Activated T-cell treated with anti-CD3 and anti-CD28 coated beads, Interleukin-2, amount 50 U/mL, for 72 hours (primary cell): ENCODE results near the gene EIF4EBP3. TPM values are rescaled to one million over a fixed set of nuclear protein-coding genes. Genes with fewer than 3 reads are reported as not detected.

Experiments
- ATAC-seq, 2 donors: fragments of 150-1000 bp; cut with Tn5 transposase; replicated peaks in 1 of 2; 2 replicates each; pipeline ENCODE4 v1.10.0; 2021; ENCODE audit warnings: moderate library complexity in 2 of 2, mild to moderate bottlenecking in 1 of 2
- DNase-seq, 2 donors: peaks; one replicate each; pipeline ENCODE4 v3.0.0; 2021 to 2022; ENCODE audit warnings: mixed read lengths in 1 of 2
- H3K27ac Mint-ChIP-seq: one replicate; pipeline ENCODE4 v1.8.0; 2022; ENCODE audit warnings: mild to moderate bottlenecking, moderate library complexity, mixed read lengths
- H3K27me3 Mint-ChIP-seq: one replicate; pipeline ENCODE4 v1.8.0; 2022; ENCODE audit warnings: low read depth, mixed read lengths
- H3K36me3 Mint-ChIP-seq, 2 donors: one replicate each; pipeline ENCODE4 v1.8.0; 2022; ENCODE audit warnings: mixed read lengths in 2 of 2, mild to moderate bottlenecking in 1 of 2; ENCODE audit not compliant: insufficient read depth in 2 of 2
- H3K4me1 Mint-ChIP-seq: one replicate; pipeline ENCODE4 v1.8.0; 2022; ENCODE audit warnings: low read depth, mixed read lengths
- H3K4me3 Mint-ChIP-seq, 2 donors: one replicate each; pipeline ENCODE4 v1.8.0; 2022; ENCODE audit warnings: mild to moderate bottlenecking in 2 of 2, mixed read lengths in 2 of 2, moderate library complexity in 2 of 2
- H3K9me3 Mint-ChIP-seq, 2 donors: one replicate each; pipeline ENCODE4 v1.8.0; 2022; ENCODE audit warnings: mixed read lengths in 2 of 2
- total RNA-seq, 2 donors: library from RNA; stranded (reverse); gene quantifications; one replicate each; pipeline ENCODE4 v1.2.3, GENCODE V29; 2022

EIF4EBP3 gene
- total RNA-seq, 2 donors from 2014 or later, result 14.4 to 16.8 TPM

DNA sequence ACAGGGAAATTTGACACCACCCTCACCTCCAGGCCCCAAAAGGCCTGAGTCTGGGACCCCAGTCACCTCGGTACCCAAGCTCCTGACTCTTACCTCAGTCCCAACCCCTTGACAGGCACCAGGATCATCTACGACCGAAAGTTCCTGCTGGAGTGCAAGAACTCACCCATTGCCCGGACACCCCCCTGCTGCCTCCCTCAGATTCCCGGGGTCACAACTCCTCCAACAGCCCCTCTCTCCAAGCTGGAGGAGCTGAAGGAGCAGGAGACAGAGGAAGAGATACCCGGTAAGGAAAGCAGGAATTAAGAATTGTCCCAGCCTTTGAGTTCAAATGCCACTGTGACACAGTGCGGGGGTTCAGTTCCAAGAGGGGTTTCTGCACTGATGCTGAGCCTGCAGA lies 1.3 kb downstream of the EIF4EBP3 start:
- no peaks in the 10 kb centered on the region for H3K9me3 Mint-ChIP-seq
- no peaks in the 10 kb centered on the region for H3K27me3 Mint-ChIP-seq
- H3K4me1 Mint-ChIP-seq, result peaks cover 66% of the 10 kb centered on the region
- peak overlapping the region; percentile 88 to 94 for H3K4me3 Mint-ChIP-seq
- DNase-seq (no peak), ATAC-seq (no peak)
- peak overlapping the region; percentile 96 for H3K27ac Mint-ChIP-seq
- peaks cover 17 to 32% of the 10 kb centered on the region in 2 donors for H3K36me3 Mint-ChIP-seq

DNA sequence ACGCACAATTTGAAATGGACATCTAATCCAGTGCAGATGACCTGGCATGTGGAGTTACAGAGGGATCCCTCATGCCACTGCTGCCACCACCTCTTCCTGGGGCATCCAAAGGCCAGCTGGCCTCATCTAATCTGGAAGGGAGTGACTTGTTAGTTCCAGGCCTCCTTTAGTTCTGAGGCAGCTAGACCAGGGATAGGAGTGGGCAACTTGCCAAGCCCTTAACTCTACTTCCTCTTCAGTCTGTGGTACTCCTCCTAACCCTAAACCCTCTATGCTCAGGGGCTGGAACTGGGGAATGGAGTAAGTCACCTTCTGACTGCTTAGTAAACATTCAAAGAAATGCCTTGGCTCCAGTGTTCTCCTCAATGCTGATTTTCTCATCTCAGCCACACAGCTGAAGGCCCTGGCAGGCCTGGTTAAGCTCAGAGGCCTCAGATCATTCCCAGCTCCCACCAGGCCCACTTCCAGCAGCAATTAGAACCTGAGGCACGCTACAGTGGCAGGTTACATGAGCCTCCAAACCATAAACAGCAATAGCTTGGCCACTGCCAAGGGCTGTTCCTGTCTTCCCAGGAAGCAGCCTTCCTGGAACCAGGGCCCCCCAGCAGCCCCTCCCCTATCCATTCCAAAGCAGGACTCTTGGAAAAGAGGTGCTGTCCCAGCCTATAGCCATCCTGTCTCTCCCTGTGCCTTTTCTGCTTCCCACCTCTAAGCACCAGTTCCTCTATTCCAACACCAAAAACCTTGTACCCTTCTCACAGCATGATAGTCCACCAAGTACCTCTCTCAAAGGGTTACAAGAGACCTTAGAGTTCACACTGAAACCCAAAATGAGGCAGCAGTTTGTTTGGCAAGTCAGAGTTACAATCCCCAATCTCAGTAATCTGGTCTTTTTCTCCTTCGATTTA lies 2.0 kb downstream of the EIF4EBP3 start:
- Mint-ChIP-seq H3K9me3 (no peaks in the 10 kb centered on the region), H3K4me1 (peaks cover 73% of the 10 kb centered on the region), H3K36me3 (peaks cover 18 to 31% of the 10 kb centered on the region in 2 donors), H3K27me3 (no peaks in the 10 kb centered on the region), H3K27ac (peak overlapping the region; percentile 53), H3K4me3 (peak overlapping the region; percentile 88 to 94)
- DNase-seq (no peak), ATAC-seq (no peak)

DNA sequence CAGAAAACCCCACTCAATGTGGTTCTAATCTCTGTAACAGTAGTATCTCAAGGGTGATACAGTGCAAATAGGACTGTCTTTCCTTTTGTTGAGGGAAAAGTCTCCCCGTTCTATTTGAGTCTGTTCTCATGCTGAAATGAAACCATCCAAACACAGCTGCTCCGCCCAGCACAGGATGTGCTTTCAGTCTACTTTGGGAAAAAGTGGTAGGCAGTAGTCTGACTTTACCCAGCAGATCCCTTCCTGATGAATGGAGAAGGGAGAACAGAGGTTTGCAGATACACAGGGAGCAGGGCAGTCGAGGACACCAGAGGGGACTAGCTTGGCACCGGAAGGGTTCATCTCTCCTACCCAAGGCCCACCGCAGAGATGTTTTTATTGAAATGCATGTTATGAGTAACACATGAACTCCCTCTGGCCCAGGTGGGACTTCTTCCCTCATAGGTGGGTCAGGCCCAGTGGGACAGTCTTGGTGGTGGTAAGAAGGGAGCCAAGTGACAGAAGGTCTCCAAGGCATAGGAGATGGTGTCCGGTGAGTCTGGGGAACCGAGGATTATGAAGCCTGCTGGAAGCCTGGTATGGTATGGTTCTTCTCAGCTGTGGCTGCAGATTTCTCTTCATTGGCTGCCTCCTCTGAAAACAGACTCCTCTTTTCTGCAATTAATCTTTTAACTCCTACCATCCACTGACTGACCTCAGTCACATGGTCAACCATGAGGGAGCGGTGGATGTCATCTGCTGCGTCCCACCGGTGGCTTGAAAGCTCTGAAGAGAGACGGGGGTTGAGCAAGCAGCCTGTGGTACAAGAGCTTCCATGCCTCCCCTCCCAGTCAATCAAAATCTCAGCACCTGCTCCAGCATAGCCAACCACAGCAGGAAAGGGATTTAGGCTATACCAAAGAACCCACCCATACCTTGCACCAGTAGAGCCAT lies 3.0 kb downstream of the EIF4EBP3 start:
- DNase-seq, result no peak
- Mint-ChIP-seq H3K36me3 (peaks cover 17 to 29% of the 10 kb centered on the region in 2 donors), H3K4me3 (peak overlapping the region in 1 of 2 donors; percentile 0), H3K27ac (peak overlapping the region; percentile 27), H3K9me3 (no peaks in the 10 kb centered on the region), H3K27me3 (no peaks in the 10 kb centered on the region), H3K4me1 (peaks cover 82% of the 10 kb centered on the region)
- ATAC-seq, result no peak

DNA sequence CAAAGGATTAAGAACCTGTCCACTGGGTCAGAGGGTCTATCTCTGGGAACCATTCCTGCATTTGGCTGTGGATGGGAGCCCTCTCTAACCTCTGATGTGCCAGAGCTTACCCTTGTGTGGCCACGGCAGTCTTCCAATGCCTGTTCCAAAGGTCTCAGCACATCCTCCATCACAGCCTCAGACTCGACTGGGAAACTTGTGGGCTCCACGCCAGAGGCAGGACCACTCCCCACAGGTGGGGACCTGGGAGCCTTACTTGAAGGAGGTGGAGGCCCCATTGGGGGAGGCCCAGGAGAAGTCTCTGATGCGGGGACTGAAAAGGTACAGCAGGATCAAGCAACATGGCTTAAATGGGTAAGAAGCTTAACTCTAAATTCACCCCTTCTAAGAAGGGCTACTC lies 4.4 kb downstream of the EIF4EBP3 start:
- ATAC-seq, result no peak
- no peaks in the 10 kb centered on the region for H3K27me3 Mint-ChIP-seq
- H3K4me1 Mint-ChIP-seq, result peaks cover 90% of the 10 kb centered on the region
- H3K4me3 Mint-ChIP-seq, result peak overlapping the region in 1 of 2 donors; percentile 9
- peaks cover 22 to 29% of the 10 kb centered on the region in 2 donors for H3K36me3 Mint-ChIP-seq
- peak overlapping the region; percentile 89 for H3K27ac Mint-ChIP-seq
- H3K9me3 Mint-ChIP-seq, result no peaks in the 10 kb centered on the region
- DNase-seq, result no peak

DNA sequence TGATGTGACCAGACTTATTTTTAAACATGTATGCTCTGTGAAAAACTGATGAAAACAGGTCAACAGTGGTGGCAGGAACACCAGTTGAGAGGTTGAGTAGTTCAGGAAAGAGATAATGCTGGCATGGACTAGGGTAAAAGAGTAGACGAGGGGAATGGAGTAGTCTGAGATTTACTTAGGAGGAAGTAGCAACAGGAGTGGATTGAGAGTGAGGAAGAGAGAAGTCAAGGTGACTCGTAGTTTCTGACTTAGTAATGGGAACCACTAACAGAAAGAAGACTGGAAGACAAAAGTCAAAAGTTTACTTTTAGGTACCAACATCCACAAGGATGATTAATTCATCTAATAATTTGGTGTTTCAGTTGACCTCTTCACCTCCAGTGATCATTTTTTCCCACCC lies 6.2 kb downstream of the EIF4EBP3 start:
- Mint-ChIP-seq H3K4me1 (peaks cover 85% of the 10 kb centered on the region), H3K36me3 (peaks cover 22 to 29% of the 10 kb centered on the region in 2 donors)
- ATAC-seq, result peak; percentile 39 to 43

DNA sequence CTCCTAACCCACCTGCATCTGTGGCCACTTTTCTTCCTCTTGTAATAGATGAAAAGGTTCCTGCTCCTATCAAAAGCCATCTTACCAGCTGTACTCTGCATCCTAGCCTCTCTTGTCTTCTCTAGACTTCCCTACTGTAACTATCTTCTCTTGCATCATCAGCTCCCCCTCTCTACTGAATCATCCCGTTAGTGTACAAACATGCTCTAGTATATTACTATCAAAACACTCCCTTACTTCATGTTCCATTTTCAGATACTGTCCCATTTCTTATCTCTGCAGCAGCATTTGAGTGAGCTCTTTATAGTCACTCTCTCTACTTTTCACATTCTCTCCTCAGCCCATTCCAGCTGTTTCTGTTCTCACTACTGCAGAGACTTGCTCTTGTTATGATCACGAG lies 7.0 kb downstream of the EIF4EBP3 start:
- DNase-seq (no peak), ATAC-seq (peak in 1 of 2 donors; percentile 17)
- H3K27me3 Mint-ChIP-seq, result no peaks in the 10 kb centered on the region
- H3K27ac Mint-ChIP-seq, result peak overlapping the region; percentile 95
- H3K4me1 Mint-ChIP-seq, result peaks cover 78% of the 10 kb centered on the region
- peak overlapping the region; percentile 88 to 91 for H3K4me3 Mint-ChIP-seq
- no peaks in the 10 kb centered on the region for H3K9me3 Mint-ChIP-seq
- H3K36me3 Mint-ChIP-seq, result peaks cover 21 to 27% of the 10 kb centered on the region in 2 donors

More for the DNA sequence above, 6.2 kb downstream of the EIF4EBP3 start:
- Mint-ChIP-seq H3K4me3 (peak overlapping the region; percentile 88 to 91), H3K27me3 (no peaks in the 10 kb centered on the region), H3K27ac (peak overlapping the region; percentile 95), H3K9me3 (no peaks in the 10 kb centered on the region)
- DNase-seq, result no peak

DNA sequence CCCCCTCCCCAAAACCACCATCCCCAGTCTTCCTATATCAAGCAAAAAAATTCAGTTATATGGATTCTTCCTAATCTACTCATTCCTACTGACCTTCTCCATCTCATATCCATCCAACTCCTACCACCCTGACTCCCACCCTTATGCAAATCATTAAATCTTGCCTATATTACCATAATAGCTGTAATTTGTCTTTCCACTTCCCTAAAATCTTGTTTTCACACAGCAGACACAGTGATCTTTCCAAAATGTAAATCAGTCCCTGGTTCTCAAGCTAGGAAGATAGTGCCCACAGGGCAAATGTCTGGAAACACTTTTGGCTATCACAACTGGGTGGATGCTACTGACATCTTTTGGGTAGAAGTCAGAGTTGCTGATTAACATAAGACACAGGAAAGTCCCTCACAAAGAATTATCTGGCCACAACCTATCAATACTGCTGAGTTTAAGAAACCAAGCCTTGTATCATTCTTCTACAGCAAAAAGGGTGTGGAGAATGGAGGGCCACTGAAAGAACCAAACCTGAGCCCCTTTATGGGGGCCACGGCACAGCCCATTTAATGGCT lies 8.4 kb downstream of the EIF4EBP3 start:
- Mint-ChIP-seq H3K27me3 (no peaks in the 10 kb centered on the region), H3K36me3 (peaks cover 18 to 19% of the 10 kb centered on the region in 2 donors), H3K4me1 (peaks cover 65% of the 10 kb centered on the region), H3K4me3 (peak overlapping the region; percentile 88 to 91), H3K27ac (peak overlapping the region; percentile 95), H3K9me3 (no peaks in the 10 kb centered on the region)
- ATAC-seq (no peak), DNase-seq (no peak)

DNA sequence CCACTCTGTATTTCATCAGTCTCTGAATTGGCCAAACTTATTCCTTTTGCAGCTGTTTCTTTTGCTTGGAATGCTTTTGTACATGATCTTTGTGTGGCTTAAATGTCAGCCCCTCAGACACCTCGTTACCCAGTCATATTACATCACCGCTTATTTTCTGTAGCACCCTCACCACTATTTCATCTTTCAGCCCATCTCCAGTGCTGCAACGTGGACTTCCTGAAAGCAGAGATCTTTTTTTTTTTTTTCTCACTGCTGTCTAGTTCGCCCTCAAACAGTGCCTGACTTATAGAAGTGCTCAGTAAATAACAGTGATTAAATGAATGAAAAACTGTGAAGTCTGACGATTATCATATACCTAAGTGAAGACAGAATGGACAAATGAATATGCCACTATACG lies 9.0 kb downstream of the EIF4EBP3 start:
- no peak for ATAC-seq
- Mint-ChIP-seq H3K27me3 (no peaks in the 10 kb centered on the region), H3K36me3 (peaks cover 14 to 18% of the 10 kb centered on the region in 2 donors), H3K4me3 (peak overlapping the region; percentile 88 to 91), H3K9me3 (no peaks in the 10 kb centered on the region), H3K27ac (peak overlapping the region; percentile 95), H3K4me1 (peaks cover 59% of the 10 kb centered on the region)
- DNase-seq, result no peak

DNA sequence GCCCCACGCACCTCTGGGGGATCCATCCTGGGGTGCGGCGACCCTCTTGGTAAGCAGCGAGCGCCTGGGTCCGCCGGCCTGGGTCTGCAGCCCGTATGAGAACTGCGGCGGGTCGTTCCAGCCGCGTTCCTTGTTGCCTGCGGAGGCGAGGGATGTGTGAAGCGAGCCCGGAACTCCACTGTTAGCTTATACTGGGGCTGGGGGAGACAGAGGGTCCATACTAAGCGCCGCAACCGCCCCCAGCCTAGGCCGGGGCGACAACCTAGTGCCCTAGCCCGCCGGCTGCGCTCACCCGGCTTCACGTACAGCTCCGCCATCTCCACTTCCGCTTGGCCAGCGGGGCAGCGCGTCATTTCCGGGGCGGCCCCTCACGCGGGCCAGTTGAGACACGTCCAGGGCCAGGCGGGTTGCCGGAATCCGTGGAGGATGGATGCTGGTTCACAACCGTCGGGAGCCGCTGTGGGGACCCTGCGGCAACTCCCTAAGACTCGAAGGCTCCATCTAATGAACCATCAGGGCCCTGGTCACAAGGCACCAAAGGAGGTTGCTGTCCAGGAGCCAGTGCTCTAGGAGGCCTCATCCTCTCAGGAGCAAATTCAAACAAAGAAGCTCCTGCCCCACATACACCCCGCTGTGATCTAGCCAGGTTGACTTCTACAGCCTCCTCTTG lies 9.8 kb downstream of the EIF4EBP3 start, which contains the start of gene SRA1:
Gene SRA1 (minus strand): TSS at position 338 of the 670 bp plus-strand sequence. CDS start 21 bp downstream, at position 317.
- H3K9me3 Mint-ChIP-seq, result no peaks in the 10 kb centered on the region
- H3K36me3 Mint-ChIP-seq, result peaks cover 14 to 18% of the 10 kb centered on the region in 2 donors
- H3K27me3 Mint-ChIP-seq, result no peaks in the 10 kb centered on the region
- H3K27ac Mint-ChIP-seq, result peak within 1 kb of the TSS; percentile 95
- H3K4me1 Mint-ChIP-seq, result peaks cover 51% of the 10 kb centered on the region
- H3K4me3 Mint-ChIP-seq, result peak within 1 kb of the TSS; percentile 88 to 91
- ATAC-seq, result peak; percentile 94
- DNase-seq, result peak; percentile 93 to 96

DNA sequence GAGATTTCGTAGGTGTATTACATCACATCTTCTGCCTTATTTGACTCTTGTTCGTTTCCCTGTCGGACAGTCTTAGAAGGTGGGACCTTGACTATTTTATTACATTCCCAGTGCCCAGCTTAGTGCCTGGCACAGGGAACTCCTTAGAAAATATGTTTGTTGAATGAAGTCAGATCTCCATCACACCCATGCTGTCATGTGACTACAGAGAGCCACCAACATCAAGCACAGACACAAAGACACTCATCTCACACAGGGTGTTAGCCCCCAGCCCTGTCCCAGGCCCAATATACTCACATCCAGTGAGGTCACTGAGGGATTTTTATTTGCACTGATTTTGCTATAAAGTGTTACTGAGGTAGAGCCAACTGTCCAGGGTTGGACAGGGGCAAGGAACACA lies 10.5 kb downstream of the EIF4EBP3 start:
- Mint-ChIP-seq H3K27ac (peak overlapping the region; percentile 94), H3K4me1 (peaks cover 46% of the 10 kb centered on the region), H3K9me3 (no peaks in the 10 kb centered on the region), H3K4me3 (peak overlapping the region; percentile 88 to 91), H3K36me3 (peaks cover 10 to 16% of the 10 kb centered on the region in 2 donors), H3K27me3 (no peaks in the 10 kb centered on the region)
- ATAC-seq, result no peak
- no peak for DNase-seq

DNA sequence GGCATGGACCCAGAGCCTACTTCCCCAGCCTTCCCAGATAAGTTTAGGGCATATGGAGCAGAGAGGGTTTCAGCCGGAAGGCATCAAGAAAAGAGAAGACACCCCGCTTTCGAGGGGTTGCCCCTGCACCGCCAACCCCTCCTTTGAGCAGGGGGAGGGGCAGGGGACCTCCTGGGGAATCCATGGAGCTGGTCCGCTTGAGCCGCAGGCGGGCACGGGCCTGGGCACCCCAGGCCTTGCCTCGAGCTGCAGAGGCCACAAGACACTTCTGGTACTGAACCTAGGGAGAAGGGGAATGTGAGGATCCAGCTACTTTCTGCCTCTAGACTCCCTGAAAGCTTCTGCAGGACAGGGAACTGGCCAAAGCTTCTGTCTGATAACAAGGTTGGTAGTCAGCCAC lies 11.1 kb downstream of the EIF4EBP3 start:
- no peak for ATAC-seq
- H3K27ac Mint-ChIP-seq, result no peak overlapping the region
- no peaks in the 10 kb centered on the region for H3K9me3 Mint-ChIP-seq
- peaks cover 5 to 13% of the 10 kb centered on the region in 2 donors for H3K36me3 Mint-ChIP-seq
- no peak for DNase-seq
- H3K4me3 Mint-ChIP-seq, result no peak overlapping the region
- peaks cover 40% of the 10 kb centered on the region for H3K4me1 Mint-ChIP-seq
- H3K27me3 Mint-ChIP-seq, result no peaks in the 10 kb centered on the region

DNA sequence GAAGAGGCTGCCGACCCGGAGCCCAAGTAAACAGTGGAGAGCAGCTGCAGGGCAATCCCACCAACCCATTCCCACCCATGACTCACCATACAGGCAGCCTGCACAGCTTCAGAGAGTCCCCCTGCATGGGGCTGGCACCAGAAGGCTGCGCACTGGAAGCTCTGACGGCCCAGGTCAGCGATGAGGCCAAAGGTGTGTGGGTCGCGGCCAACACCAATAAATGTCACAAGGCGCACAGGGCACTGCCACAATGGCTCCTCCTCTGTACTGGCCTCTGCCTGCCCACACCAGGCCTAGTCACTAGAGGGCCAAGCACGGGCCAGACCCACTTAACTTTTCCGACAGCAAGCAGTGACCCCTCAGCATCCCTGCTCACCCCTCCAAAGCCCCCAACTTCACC lies 12.8 kb downstream of the EIF4EBP3 start:
- H3K9me3 Mint-ChIP-seq, result no peaks in the 10 kb centered on the region
- no peak overlapping the region for H3K27ac Mint-ChIP-seq
- peaks cover 29% of the 10 kb centered on the region for H3K4me1 Mint-ChIP-seq
- DNase-seq (no peak), ATAC-seq (no peak)
- H3K27me3 Mint-ChIP-seq, result no peaks in the 10 kb centered on the region
- H3K36me3 Mint-ChIP-seq, result peaks cover 5 to 11% of the 10 kb centered on the region in 2 donors
- no peak overlapping the region for H3K4me3 Mint-ChIP-seq
